Activated CD8-positive, alpha-beta memory T cell treated with anti-CD3 and anti-CD28 coated beads for 4 hours (primary cell): Measurements from ENCODE around the gene TAF1C.

Source experiments
- DNase-seq, 2 donors: peaks; one replicate each; pipeline ENCODE4 v3.0.0-alpha.2; 2020; ENCODE audit warnings: low read depth in 2 of 2

TAF1C gene

DNA sequence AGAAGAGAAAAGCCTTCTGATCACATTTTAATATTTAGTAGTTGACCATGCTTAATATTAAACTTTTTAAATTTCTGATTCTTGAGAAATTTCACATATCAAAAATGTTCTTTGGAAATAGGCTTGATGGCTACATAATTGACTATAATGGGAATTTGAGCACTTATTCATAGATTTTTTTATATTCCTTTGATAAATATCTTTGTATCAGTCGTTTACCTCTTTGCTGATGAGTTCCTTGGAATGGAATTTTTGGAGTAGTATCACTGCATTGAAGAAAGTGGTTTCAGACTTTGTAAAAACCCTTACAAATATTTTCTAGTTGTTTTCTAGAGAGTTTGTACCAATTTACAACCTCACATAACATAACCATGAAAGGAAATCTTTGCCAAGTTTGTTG lies 27.1 kb downstream of the TAF1C start:
- no peak for DNase-seq

GRCh38 chr16:84159007-84159406 lies 27.9 kb downstream of the TAF1C start:
- no peak for DNase-seq

DNA sequence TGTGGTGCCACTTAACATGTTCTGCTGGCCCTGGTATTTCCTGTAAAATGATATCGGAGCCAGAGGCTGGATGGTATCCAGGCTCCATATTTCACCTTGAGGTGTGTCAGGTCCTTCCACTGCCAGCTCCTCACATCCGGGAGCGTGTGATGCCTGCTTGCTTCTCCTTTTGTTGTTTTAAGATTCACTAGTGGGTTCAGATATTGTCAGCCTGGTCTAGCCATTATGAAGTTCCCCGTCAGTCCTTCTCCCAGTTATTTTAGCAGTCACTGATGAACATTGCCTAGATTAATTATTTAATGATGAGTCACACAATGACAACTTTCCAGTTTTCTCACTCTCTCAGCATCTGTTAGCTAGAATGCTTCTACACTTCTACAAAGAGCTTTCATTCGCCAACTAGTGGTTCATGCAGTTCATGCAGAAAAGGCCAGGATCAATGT lies 30.5 kb downstream of the TAF1C start:
- no peak for DNase-seq

GRCh38 chr16:84155771-84156170 lies 31.1 kb downstream of the TAF1C start:
- no peak for DNase-seq

GRCh38 chr16:84155226-84155625 lies 31.6 kb downstream of the TAF1C start:
- no peak for DNase-seq

DNA sequence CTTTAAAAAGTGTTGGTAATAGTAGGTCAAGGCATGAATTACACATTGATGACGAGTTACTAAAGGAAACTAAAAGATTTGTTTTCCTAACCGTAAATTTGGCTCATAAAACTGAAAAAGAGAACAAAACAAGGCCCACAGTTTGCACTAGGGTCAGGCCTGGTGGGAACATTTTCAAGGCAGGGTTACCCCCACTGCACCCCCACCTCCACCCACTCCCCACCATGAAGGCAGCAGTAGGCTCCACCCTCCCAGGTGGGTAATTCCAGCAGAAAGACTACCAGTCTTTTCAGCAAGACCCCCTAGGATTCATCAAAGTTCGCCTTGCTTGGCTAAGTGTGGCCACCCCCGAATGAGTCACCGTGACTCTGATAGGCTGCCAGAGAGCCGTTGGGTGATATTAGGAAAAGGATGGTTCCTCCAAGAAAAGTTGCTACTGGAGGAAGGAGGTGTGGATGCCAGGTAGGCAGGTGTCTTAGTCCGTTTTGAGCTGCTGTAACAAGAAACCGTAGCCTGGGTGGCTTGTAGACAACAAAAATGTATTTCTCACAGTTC lies 33.1 kb downstream of the TAF1C start:
- no peak for DNase-seq

DNA sequence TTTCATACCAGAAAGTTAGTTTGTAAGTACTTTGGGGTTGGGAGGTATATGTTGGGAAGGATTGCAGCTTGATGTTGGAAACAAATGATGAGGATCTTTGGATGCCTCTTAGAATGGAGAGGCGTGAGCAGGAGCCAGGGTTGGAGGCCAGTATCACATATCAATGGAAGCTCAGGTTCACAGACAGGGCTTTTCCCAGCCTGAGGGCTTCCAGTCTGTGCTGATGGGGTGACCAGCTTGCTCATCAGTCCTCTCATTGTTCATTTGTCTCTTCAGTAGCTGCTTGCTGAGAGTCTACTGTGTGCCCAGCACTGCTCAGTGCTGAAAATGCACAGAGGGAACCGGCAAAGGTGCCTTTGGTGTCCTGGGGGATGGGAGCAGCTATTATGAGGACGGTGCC lies 35.9 kb downstream of the TAF1C start:
- DNase-seq = no peak

DNA sequence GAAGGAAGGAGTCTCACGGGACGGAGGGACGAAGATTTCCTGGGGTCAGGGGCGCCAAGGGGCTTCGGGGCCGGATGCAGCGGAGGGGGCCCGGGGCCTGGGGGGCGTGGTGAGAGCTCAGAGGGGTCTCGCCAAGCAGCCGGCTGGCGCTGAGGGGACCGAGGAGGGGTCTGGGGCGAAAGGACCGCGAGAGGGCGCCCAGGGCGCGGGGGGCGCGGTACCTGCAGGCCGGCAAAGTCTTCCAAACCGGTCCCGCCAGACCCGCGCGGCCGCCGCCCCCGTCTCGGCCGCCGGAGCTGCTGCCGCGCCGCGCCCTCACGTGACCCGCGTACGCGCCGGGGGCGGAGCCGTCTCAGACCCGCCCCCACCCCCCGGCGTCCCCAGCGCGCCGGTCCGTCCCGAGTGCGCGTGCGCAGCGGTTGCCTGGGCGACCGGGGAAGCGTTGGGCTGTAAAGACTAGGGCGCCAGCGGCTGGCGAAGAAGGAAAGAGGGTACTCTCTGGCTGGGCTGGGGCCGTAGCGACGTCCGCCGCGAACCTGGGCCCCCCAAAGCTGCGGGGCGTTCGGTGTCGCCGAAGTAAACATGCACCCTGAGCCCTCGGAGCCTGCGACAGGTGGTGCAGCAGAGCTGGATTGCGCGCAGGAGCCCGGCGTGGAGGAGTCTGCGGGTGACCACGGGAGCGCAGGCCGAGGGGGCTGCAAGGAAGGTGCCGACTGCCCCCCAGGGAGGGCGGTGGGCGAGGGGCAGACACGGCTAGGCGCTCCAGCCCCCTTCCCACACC lies 41.8 kb downstream of the TAF1C start, which contains the start of the genes DNAAF1 and HSDL1:
DNAAF1 (plus strand) TSS at position 450 of the 781 bp plus-strand sequence; CDS start at position 583, 133 bp downstream.
HSDL1 (minus strand) TSS at position 319 of the 781 bp plus-strand sequence. CDS start 13,856 bp downstream, outside the sequence.
- DNase-seq = peak; percentile 86 to 89

DNA sequence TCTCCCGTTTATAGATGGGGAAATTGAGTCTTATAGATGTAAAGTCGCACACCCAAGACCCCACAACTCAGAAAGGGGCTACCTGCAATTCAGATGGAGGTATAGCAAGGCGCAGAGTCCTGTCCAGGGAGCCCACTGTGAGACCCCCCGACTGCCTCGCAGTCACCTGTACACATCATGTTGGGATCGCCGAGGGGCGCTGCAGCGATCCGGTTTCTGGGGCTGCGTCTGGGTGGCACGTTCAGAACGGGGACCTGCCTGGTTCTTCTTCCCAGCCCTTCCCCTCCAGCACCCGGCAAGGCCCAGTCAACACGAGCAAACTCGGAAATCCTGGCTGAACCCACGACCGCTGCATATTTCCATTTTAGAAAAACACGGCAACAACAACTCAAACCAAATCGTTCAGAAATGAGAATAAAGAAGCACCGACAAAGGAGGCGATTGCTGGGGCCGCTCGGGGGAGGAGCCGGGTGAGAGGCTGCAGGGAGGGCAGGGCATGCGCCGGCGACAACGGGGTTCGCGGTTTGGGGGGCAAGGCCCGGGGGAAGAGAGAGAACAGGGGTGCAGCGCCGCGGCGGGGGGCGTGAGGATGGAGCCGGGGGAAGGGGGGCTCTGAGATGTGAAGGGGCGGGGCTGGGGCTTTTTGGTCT lies 42.5 kb downstream of the TAF1C start:
- DNase-seq = no peak

DNA sequence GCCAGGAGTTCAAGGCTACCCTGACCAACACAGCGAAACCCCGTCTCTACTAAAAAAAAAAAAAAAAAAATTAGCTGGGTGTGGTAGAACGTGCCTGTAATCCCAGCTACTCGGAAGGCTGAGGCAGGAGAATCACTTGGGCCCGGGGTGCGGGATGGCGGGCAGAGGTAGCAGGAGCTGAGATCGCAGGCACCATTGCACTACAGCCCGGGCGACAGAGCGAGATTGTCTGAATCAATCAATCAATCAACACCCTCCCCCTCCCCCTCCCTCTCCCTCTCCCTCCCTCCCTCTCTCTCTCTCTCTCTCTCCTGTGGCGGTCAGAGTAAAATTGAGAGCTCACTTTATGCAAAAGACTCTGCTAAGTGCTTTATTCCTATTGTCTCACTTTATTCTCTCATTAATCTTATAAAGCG lies 43.1 kb downstream of the TAF1C start:
- no peak for DNase-seq

DNA sequence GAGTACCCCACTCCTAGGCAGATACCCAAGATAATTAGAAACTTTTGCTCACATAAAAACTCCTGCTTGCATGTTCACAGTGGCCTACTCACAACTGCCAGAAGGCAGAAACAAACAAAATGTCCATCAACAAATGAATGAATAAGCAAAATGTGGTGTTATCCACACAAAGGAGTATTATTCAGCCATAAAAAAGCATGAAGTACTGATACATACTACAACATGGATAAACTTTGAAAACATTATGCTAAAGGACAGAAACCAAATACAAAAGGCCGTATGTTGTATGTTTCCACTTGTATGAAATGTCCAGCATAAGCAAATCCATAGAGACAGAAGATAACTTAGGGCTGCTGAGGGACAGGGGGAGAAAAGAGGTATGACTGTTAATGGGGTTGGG lies 43.8 kb downstream of the TAF1C start:
- no peak for DNase-seq

GRCh38 chr16:84141143-84141670 lies 45.6 kb downstream of the TAF1C start:
- no peak for DNase-seq

GRCh38 chr16:84139628-84140258 lies 47.1 kb downstream of the TAF1C start:
- DNase-seq = no peak

GRCh38 chr16:84138824-84139627 lies 47.8 kb downstream of the TAF1C start:
- DNase-seq = no peak

GRCh38 chr16:84138500-84138823 lies 48.4 kb downstream of the TAF1C start:
- no peak for DNase-seq

DNA sequence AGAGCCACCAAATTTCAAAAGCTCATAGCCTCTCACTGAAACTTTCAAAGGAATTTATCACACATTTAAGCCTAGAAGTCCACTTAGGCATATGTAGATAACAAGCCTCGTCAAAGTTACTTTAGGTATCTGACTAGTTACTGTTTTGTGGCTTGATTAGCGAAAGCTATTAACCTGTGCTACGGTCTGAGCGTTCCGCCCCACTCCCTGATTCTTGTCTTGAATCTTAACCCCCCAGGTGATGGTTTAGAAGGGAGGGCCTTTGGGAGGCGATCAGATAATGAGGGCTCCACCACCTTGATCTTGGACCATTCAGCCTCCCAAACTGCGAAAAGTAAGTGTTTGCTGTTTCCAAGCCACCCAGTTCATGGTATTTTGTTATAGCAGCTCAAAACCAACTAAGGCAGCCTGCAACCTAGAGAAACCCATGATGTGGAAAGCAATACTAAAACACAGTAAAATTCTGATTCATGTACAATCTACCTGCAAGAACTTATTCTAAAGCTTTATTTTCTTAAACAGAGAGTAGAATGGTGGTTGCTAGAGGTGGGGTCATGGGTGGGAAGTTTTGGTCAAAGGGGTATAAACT lies 49.0 kb downstream of the TAF1C start:
- DNase-seq = no peak

- DNase-seq = no peak
Observed at GRCh38 chr16:84137287-84137686, 49.6 kb downstream of the TAF1C start.

DNA sequence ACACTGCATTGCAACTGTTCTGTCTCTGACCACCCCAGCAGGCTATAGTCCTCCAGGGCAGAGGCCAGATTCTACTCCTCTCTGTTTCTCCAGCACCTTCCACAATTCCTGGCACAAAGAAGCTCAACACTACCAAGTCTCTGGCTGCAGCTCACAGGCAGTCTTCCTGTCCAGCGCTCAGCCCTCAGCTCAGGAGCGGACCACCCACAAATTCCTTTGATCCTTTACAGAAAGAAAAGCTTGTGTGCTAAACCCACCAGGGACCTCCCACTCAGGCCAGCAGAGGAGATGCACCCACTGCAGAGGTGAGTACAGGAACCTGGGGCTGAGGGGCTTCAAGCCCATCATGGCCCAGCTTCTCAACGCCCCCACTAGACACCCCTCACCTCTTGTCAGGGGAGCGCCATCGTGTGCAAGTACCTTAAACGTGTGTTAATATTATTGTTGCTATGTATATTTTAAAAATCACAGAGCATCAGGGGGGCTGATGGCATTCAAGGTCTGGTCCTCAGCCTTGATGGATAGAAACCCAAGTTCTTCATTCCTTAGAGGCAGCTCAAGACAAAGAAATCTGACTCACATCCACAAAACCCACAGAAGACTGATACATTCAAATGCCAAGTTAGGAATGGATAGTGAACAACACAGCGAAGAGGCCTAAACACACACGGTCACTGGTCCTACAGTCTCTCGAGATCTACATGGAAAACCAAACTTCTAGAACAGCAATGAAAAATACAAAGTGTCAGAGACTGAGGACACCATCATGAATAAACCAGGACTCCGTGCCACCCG lies 50.3 kb downstream of the TAF1C start:
- DNase-seq = no peak

DNA sequence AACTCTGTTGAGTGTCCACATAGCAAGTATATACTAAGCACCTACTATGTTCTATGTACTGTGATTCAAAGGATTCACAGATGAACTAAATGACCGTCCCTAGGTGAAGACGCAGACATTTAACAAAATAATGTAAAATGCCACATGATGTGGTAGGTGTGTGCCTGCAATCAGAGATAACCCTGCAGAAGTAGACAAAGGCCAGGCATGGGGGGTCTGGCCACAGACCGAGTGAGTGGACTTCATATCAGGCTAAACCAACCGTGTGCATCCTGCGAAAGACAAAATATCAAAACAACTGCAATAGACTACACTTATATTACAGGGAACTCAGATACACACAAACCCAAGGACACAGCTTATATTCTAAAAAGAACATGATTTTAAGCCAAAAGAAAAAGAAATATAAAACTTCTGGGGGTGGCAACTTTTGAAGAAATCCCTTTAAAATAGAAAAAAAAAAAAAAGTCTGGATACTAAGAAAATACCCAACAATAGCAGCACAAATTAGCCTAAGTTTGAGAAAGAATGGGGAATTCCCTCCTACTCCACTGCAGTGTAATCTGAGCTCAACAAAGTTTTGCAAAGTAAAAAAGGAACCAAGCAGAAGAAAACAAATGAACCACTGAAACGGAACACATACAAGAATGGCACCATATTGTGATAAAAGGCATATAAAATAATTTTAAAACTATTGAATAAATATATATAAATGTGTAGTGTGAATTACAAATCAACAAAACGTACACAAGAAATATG lies 54.2 kb downstream of the TAF1C start:
- DNase-seq = no peak
